ENCODE results near the gene GDPGP1. TPM values are rescaled to one million over a fixed set of nuclear protein-coding genes. Genes with fewer than 3 reads are reported as not detected.

The GDPGP1 gene
- total and polyA plus RNA-seq, 9 of the 15 experiments (the other 6 are each of a cell fraction or from before 2014, with no cell fraction given) = 0.78 to 6.1 (median 2.8) TPM

DNA sequence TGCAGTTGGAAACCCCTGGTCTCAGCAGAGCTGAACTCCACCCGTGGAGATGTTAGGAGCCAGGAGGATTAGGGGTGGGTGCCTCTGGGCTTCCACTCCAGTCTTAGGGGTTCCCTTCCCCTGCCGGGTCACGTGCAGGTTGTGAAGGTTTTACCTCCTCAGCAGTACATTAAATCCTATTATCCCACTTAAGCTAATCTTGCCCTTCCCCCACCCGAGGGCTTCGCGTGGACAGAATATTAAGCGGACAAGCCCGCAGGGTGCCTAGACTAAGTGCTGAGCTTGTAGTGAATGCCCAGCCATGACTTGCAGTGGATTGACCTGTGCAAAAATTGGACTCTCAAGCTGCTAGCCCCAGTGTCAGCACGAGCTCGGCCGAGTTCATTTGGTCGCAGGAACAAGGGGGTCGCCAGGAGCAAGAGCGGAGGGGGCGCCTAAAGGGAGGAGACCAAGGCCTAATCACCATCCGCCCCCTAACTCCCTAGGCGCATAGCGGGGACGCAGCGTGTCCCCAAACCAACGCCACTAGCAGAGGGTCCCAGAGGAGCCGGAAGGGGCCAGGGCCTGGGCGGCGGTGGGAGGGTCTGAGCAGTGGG lies 33.4 kb upstream of the GDPGP1 start:
- peak in 1 of 4 experiments; percentile 27 for DNase-seq (ENCODE audit: extremely low read depth in 1 of 4, low spot score in 3 of 4)
- peak; percentile 32 for FAIRE-seq
- ChIA-PET CTCF (ENCODE audit: low intra/inter-chr PET ratio) (no interaction called here), POLR2A (interaction anchor here (0.5 to 4.2 kb wide), 17 partner anchors 9 to 1098 kb away, joined by 3 to 24 read pairs (median 4); partner anchors contain the start of genes CIB1 and GDPGP1)
- peaks cover 62% of the 10 kb centered on the region for H3K79me2 ChIP-seq (ENCODE audit: control insufficient read depth, insufficient read depth, low read length)
- no peaks in the 10 kb centered on the region for H3K9me1 ChIP-seq (ENCODE audit: control insufficient read depth, insufficient read depth, low read length)
- 0 out of 2 replicates have a peak, but pooled peaks cover 12% of the 10 kb centered on the region for H4K20me1 ChIP-seq (replicated peaks; ENCODE audit: control insufficient read depth, insufficient read depth, low read length)
- H3K4me3 ChIP-seq = peak overlapping the region; percentile 83
- in situ Hi-C loops (cut with MboI) = no loop called here
- no peaks in the 10 kb centered on the region for H3K27me3 ChIP-seq (ENCODE audit: control insufficient read depth in 2 of 2, insufficient read depth in 2 of 2, low read length in 2 of 2)
- no TSS peak for BruUV-seq (replicated peaks)
- peak overlapping the region; percentile 79 for H3K4me2 ChIP-seq (ENCODE audit: insufficient read depth, low read length)
- ATAC-seq = peak; percentile 14
- no peaks in the 10 kb centered on the region for H3K9me3 ChIP-seq (replicated peaks; ENCODE audit: control insufficient read depth, insufficient read depth, low read depth, low read length)
- H3K27ac ChIP-seq (ENCODE audit: extremely low read depth, low read depth, low read length) = peak overlapping the region; percentile 63
- H3K4me1 ChIP-seq (replicated peaks in 1 of 2; ENCODE audit: control insufficient read depth in 2 of 2, insufficient read depth in 2 of 2, low read length in 2 of 2) = peaks cover 26 to 29% of the 10 kb centered on the region in 2 experiments; a peak in 4 of 5 replicates
- 17% methylated on average over 21 of the region's 24 CpGs for WGBS (ENCODE audit: insufficient coverage, low coverage, missing lambda C conversion rate)
- H3K9ac ChIP-seq (ENCODE audit: insufficient read depth in 1 of 2, low read depth in 2 of 2, low read length in 2 of 2) = peak overlapping the region; percentile 64 to 93; a peak in 3 of 4 replicates
- intact Hi-C loops (cut with micrococcal nuclease) = loop anchor here (2.0 kb wide), 1 partner anchor 16 kb away; no protein-coding TSS in a partner anchor
- peak overlapping the region; percentile 61 for H2AFZ ChIP-seq (ENCODE audit: low read depth, low read length)
- H3K36me3 ChIP-seq (ENCODE audit: control insufficient read depth, insufficient read depth, low read length) = peaks cover 34% of the 10 kb centered on the region; the same call in 2 of the 3 replicates
- no peak for TF ChIP-seq FOXA3 (CRISPR knock-in tag; conservative IDR thresholded peaks at IDR 0.05 in 1 of 2, IDR thresholded peaks at IDR 0.05 in 1 of 2)
- TF ChIP-seq ZNF212 (CRISPR knock-in tag; IDR thresholded peaks at IDR 0.05) = no peak
- no peak for TF ChIP-seq NR1H2 (CRISPR knock-in tag; IDR thresholded peaks at IDR 0.05)
- no peak for TF ChIP-seq ZNF431 (CRISPR knock-in tag; IDR thresholded peaks at IDR 0.05)
- peak; percentile 88 for TF ChIP-seq PRDM10 (IDR thresholded peaks at IDR 0.05; ENCODE audit: partially characterized antibody)
- TF ChIP-seq ESRRA (IDR thresholded peaks at IDR 0.05; ENCODE audit: borderline replicate concordance, low read depth) = no peak
- TF ChIP-seq NELFE (IDR thresholded peaks at IDR 0.05; ENCODE audit: insufficient read depth, insufficient read length) = no peak
- no peak for TF ChIP-seq MTA1 (IDR thresholded peaks at IDR 0.05; ENCODE audit: borderline replicate concordance)
- TF ChIP-seq, protein P1, sequence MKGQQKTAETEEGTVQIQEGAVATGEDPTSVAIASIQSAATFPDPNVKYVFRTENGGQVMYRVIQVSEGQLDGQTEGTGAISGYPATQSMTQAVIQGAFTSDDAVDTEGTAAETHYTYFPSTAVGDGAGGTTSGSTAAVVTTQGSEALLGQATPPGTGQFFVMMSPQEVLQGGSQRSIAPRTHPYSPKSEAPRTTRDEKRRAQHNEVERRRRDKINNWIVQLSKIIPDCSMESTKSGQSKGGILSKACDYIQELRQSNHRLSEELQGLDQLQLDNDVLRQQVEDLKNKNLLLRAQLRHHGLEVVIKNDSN (CRISPR knock-in tag; IDR thresholded peaks at IDR 0.05) = peak; percentile 62
- TF ChIP-seq ERF (CRISPR knock-in tag; IDR thresholded peaks at IDR 0.05) = 0 out of 2 replicates have a peak, but pooled peaks have one; percentile 31
- TF ChIP-seq POLR2AphosphoS2 (IDR thresholded peaks at IDR 0.05; ENCODE audit: low read length) = no peak
- no peak for TF ChIP-seq TGIF2 (CRISPR knock-in tag; IDR thresholded peaks at IDR 0.05)
- peak; percentile 39 for TF ChIP-seq SP1 (CRISPR knock-in tag; IDR thresholded peaks at IDR 0.05)
- TF ChIP-seq NFE2 (IDR thresholded peaks at IDR 0.05; ENCODE audit: low read depth) = 0 out of 2 replicates have a peak, but pooled peaks have one; percentile 4
- no peak for TF ChIP-seq IRF2 (CRISPR knock-in tag; IDR thresholded peaks at IDR 0.05)
- TF ChIP-seq TFE3 (CRISPR knock-in tag; IDR thresholded peaks at IDR 0.05) = peak; percentile 19
- no peak for TF ChIP-seq HDAC2 (IDR thresholded peaks at IDR 0.05)

Data from K562 (cell line).